K562 (cell line): Measurements from ENCODE around the gene SLC25A11. TPM values are rescaled to one million over a fixed set of nuclear protein-coding genes. Genes with fewer than 3 reads are reported as not detected.
A peak's percentile ranks its signal among the peaks of the same experiment; 100 is the strongest.

ENCODE experiments used
- ATAC-seq: fragments of 200-7000 bp; cut with Tn5 transposase; 3 replicates; pipeline ENCODE4 v1.9.1; 2020; ENCODE audit warnings: moderate library complexity
- BruUV-seq: library from RNA; stranded (reverse); fragments of 400-500 nt; replicated peaks from 2 replicates; lab custom pipeline; 2021; lab: Mats Ljungman, UMichigan
- CTCF ChIA-PET: fragments of 300-600 bp; formaldehyde crosslinking; extraction: SDS; loops from one replicate; lab custom pipeline; 2021; ENCODE audit warnings: low intra/inter-chr PET ratio; lab: Yijun Ruan, JAX
- POLR2A ChIA-PET: fragments of 300-600, 350-650 bp; sonication (Branson Sonifier 250); formaldehyde crosslinking; extraction: SDS; loops from one replicate; lab custom pipeline; 2021; ENCODE audit warnings: antibody characterized with exemption, inconsistent platforms; lab: Yijun Ruan, JAX
- DNase-seq, 4 experiments: peaks; one replicate each; pipeline versions ENCODE4 v3.0.0 to v3.0.0-alpha.2; 2011 to 2018; ENCODE audit warnings: low spot score in 3 of 4, mixed read lengths in 3 of 4; ENCODE audit errors: extremely low read depth in 1 of 4
- FAIRE-seq: peaks from 2 replicates; lab custom pipeline; 2011; peaks lifted over from hg19 to GRCh38; lab: Jason Lieb, UNC
- H2AFZ ChIP-seq: 2 replicates; pipeline ENCODE4 v1.6.0; 2011; ENCODE audit warnings: low read depth, low read length, control low read depth, inconsistent platforms
- H3K27ac ChIP-seq: fragments of 200-600 bp; 3 replicates; pipeline ENCODE4 v1.8.0; 2011; ENCODE audit warnings: low read depth, mild to moderate bottlenecking, control low read depth, inconsistent platforms, low read length, moderate library complexity, mixed read lengths; ENCODE audit errors: extremely low read depth
- H3K27me3 ChIP-seq, 2 experiments: fragments of 300-600 bp in 1 of 2; 2 replicates in 1 of 2; 3 replicates in 1 of 2; pipeline versions ENCODE4 v1.6.0 to v1.8.0; 2011; ENCODE audit warnings: inconsistent platforms in 2 of 2, low read length in 2 of 2, mild to moderate bottlenecking in 1 of 2, mixed read lengths in 1 of 2, moderate library complexity in 1 of 2; ENCODE audit not compliant: control insufficient read depth in 2 of 2, insufficient read depth in 2 of 2
- H3K36me3 ChIP-seq: fragments of 300-600 bp; 3 replicates; pipeline ENCODE4 v1.8.0; 2011; ENCODE audit warnings: mild to moderate bottlenecking, low read length, inconsistent platforms; ENCODE audit not compliant: control insufficient read depth, insufficient read depth
- H3K4me1 ChIP-seq, 2 experiments: fragments of 200-600 bp in 1 of 2; replicated peaks in 1 of 2; 2 replicates in 1 of 2; 3 replicates in 1 of 2; pipeline versions ENCODE4 v1.5.1 to v1.8.0; 2011; ENCODE audit warnings: inconsistent platforms in 2 of 2, low read length in 2 of 2, mild to moderate bottlenecking in 1 of 2, mixed read lengths in 1 of 2, moderate library complexity in 1 of 2; ENCODE audit not compliant: control insufficient read depth in 2 of 2, insufficient read depth in 2 of 2
- H3K4me2 ChIP-seq: 2 replicates; pipeline ENCODE4 v1.6.1; 2011; ENCODE audit warnings: low read length, control low read depth, inconsistent platforms, mixed read lengths; ENCODE audit not compliant: insufficient read depth
- H3K4me3 ChIP-seq: fragments of 200-600 bp; sonication (generic), shearing (Covaris generic); 2 replicates; pipeline ENCODE4 v1.5.1; 2016; ENCODE audit warnings: control low read depth, inconsistent platforms
- H3K79me2 ChIP-seq: fragments of 200-600 bp; 3 replicates; pipeline ENCODE4 v1.8.0; 2011; ENCODE audit warnings: low read length, inconsistent platforms; ENCODE audit not compliant: control insufficient read depth, insufficient read depth
- H3K9ac ChIP-seq, 2 experiments: 2 replicates each; pipeline versions ENCODE4 v1.6.0 to v1.6.1; 2011; ENCODE audit warnings: low read depth in 2 of 2, low read length in 2 of 2, control low read depth in 1 of 2, inconsistent platforms in 1 of 2, mild to moderate bottlenecking in 1 of 2, mixed read lengths in 1 of 2; ENCODE audit not compliant: insufficient read depth in 1 of 2
- H3K9me1 ChIP-seq: one replicate; pipeline ENCODE4 v1.6.0; 2011; ENCODE audit warnings: inconsistent platforms, mild to moderate bottlenecking, low read length, moderate library complexity; ENCODE audit not compliant: control insufficient read depth, insufficient read depth
- H3K9me3 ChIP-seq: replicated peaks from 2 replicates; pipeline ENCODE4 v1.5.1; 2011; ENCODE audit warnings: low read depth, low read length, inconsistent platforms; ENCODE audit not compliant: control insufficient read depth, insufficient read depth
- H4K20me1 ChIP-seq: replicated peaks from 2 replicates; pipeline ENCODE4 v1.6.1; 2011; ENCODE audit warnings: low read length, inconsistent platforms, mixed read lengths; ENCODE audit not compliant: control insufficient read depth, insufficient read depth
- ADNP ChIP-seq: fragments of 200-800 bp; sonication (Bioruptor generic); IDR thresholded peaks from 2 replicates; pipeline ENCODE4 v1.6.1; 2016; ENCODE audit warnings: missing genetic modification characterization, missing compliant biosample characterization
- BRCA1 ChIP-seq, 2 experiments: fragments of 450-650 bp in 1 of 2; sonication (generic) in 1 of 2; formaldehyde crosslinking in 1 of 2; IDR thresholded peaks; 2 replicates each; pipeline versions ENCODE4 v1.5.0 to v1.6.1; 2017 to 2020; ENCODE audit warnings: mild to moderate bottlenecking in 1 of 2, missing genetic modification reagents in 1 of 2
- CBFA2T3 ChIP-seq: fragments of 450-650 bp; IDR thresholded peaks from 2 replicates; pipeline ENCODE4 v1.6.1; 2017
- GABPA ChIP-seq: fragments of 200-800 bp; sonication (Bioruptor generic); conservative IDR thresholded peaks from 2 replicates; pipeline ENCODE4 v1.6.1; 2016; ENCODE audit warnings: low read depth, missing genetic modification characterization, missing compliant biosample characterization
- HDAC6 ChIP-seq: IDR thresholded peaks from 2 replicates; pipeline ENCODE4 v1.6.1; 2012; ENCODE audit warnings: low read depth, mild to moderate bottlenecking, control low read depth, inconsistent platforms, low read length, moderate library complexity
- MAFK ChIP-seq: IDR thresholded peaks from 2 replicates; pipeline ENCODE4 v1.6.1; 2011; ENCODE audit warnings: low read length, improper control_type of control experiment
- NFIC ChIP-seq: fragments of 450-650 bp; IDR thresholded peaks from 2 replicates; pipeline ENCODE4 v1.6.1; 2017; ENCODE audit warnings: mild to moderate bottlenecking, inconsistent platforms
- PCBP1 ChIP-seq: fragments of 200-400 bp; formaldehyde crosslinking; IDR thresholded peaks from 2 replicates; pipeline ENCODE4 v1.6.1; 2018; ENCODE audit warnings: mild to moderate bottlenecking, low read depth, low read length; ENCODE audit not compliant: poor library complexity, severe bottlenecking
- RBFOX2 ChIP-seq: fragments of 200-400 bp; formaldehyde crosslinking; IDR thresholded peaks from 2 replicates; pipeline ENCODE4 v1.6.1; 2017; ENCODE audit warnings: low read depth, mild to moderate bottlenecking, low read length, moderate library complexity
- ZFP1 ChIP-seq: fragments of 450-650 bp; formaldehyde crosslinking; IDR thresholded peaks from 2 replicates; pipeline ENCODE4 v1.4.0; 2020; ENCODE audit warnings: mild to moderate bottlenecking, mixed read lengths
- ZNF121 ChIP-seq: sonication (generic); formaldehyde crosslinking; conservative IDR thresholded peaks from 2 replicates; pipeline ENCODE4 v1.8.0; 2022; ENCODE audit warnings: missing genetic modification reagents
- WGBS: fragments of 100-300 bp; shearing (Covaris generic); methylation state at CpG from one replicate; pipeline ENCODE4 v1.1.6; 2016; ENCODE audit warnings: low coverage, mixed read lengths; ENCODE audit not compliant: insufficient coverage; ENCODE audit errors: missing lambda C conversion rate; 5-methylcytosine and 5-hydroxymethylcytosine counted together
- in situ Hi-C: fragments of 300-500 bp; cut with MboI; formaldehyde crosslinking; loops from 4 replicates; pipeline ENCODE4 v1.15.0; 2018; ENCODE audit warnings: inconsistent platforms, mixed read lengths
- intact Hi-C: fragments of 100-400 bp; cut with micrococcal nuclease; formaldehyde crosslinking; loops from 2 replicates; pipeline ENCODE4 v1.14.2; 2022
- polyA plus RNA-seq, 8 experiments: library from polyadenylated mRNA; depleted of rRNA in 4 of 8; stranded (reverse) in 5 of 8; unstranded in 3 of 8; fragments of >200 nt; fragmentation: Nextera tagmentation in 2 of 8; fragmentation: Illumina TruSeq in 1 of 8; extraction: Ambion mirVana in 2 of 8; extraction: Trizol in 1 of 8; gene quantifications; 2 replicates each; pipeline versions ENCODE4 v1.2.1 to v1.2.3, GENCODE V29; 2011 to 2014; ENCODE audit warnings: inconsistent platforms in 1 of 8, missing spikeins in 1 of 8
- total RNA-seq, 7 experiments: library from RNA; depleted of rRNA in 6 of 7; stranded (reverse); fragments of >200 nt in 6 of 7; fragmentation: Illumina TruSeq in 2 of 7; extraction: Trizol in 2 of 7; gene quantifications; 2 replicates each; pipeline versions ENCODE4 v1.2.1 to v1.2.3, GENCODE V29; 2011 to 2021; ENCODE audit warnings: low replicate concordance in 1 of 7
- TF ChIP-seq, protein P1 (sequence below): sonication (generic); formaldehyde crosslinking; IDR thresholded peaks from 2 replicates; pipeline ENCODE4 v1.8.1; 2023; ENCODE audit warnings: mild to moderate bottlenecking, missing genetic modification reagents
- TF ChIP-seq, protein P2 (sequence below): sonication (generic); formaldehyde crosslinking; IDR thresholded peaks from 2 replicates; pipeline ENCODE4 v1.8.0; 2022; ENCODE audit warnings: mild to moderate bottlenecking, missing genetic modification reagents
- TF ChIP-seq, protein P3 (sequence below), 3 experiments: IDR thresholded peaks in 2 of 3; conservative IDR thresholded peaks in 1 of 3; 2 replicates each; pipeline ENCODE4 v1.5.1; 2011 to 2012; ENCODE audit warnings: low read length in 3 of 3, mild to moderate bottlenecking in 3 of 3, control low read depth in 2 of 3, improper control_type of control experiment in 1 of 3, inconsistent platforms in 1 of 3, low read depth in 1 of 3, mixed read lengths in 1 of 3, moderate library complexity in 1 of 3; ENCODE audit not compliant: insufficient read depth in 2 of 3
- TF ChIP-seq, protein P4 (sequence below): sonication (generic); formaldehyde crosslinking; IDR thresholded peaks from 2 replicates; pipeline ENCODE4 v1.8.0; 2022; ENCODE audit warnings: missing genetic modification reagents, mild to moderate bottlenecking, moderate library complexity, borderline replicate concordance

The SLC25A11 gene
- total and polyA plus RNA-seq, 9 of the 15 experiments (the other 6 are each of a cell fraction or from before 2014, with no cell fraction given), result 3.1 to 56.7 (median 32.9) TPM

DNA sequence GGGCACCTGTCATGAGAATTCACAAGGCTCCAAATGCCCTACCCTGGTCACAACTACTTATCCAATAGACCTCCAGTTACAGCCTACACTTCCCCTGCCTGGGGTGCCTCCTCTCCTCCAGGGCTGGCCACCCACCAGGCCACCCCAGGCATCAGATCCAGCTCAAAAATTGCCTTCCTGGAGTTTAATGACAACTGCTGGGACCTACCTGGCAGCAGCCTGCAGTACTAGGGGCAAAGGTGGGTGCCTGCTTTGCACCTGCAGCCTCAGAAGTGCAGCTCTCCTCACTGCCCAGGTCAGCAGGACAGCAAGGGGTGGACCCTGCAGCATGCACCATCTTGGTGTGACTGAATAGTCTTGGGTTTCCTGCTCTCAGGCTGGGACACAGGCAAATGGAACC, 4.2 kb downstream of the SLC25A11 start (continued):
- TF ChIP-seq MAFK, result no peak
- no peak for TF ChIP-seq PCBP1
- TF ChIP-seq HDAC6, result no peak
- TF ChIP-seq, protein P1, sequence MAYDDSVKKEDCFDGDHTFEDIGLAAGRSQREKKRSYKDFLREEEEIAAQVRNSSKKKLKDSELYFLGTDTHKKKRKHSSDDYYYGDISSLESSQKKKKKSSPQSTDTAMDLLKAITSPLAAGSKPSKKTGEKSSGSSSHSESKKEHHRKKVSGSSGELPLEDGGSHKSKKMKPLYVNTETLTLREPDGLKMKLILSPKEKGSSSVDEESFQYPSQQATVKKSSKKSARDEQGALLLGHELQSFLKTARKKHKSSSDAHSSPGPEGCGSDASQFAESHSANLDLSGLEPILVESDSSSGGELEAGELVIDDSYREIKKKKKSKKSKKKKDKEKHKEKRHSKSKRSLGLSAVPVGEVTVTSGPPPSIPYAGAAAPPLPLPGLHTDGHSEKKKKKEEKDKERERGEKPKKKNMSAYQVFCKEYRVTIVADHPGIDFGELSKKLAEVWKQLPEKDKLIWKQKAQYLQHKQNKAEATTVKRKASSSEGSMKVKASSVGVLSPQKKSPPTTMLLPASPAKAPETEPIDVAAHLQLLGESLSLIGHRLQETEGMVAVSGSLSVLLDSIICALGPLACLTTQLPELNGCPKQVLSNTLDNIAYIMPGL (CRISPR knock-in tag), result no peak
- no peak for TF ChIP-seq CBFA2T3
- TF ChIP-seq, protein P2, sequence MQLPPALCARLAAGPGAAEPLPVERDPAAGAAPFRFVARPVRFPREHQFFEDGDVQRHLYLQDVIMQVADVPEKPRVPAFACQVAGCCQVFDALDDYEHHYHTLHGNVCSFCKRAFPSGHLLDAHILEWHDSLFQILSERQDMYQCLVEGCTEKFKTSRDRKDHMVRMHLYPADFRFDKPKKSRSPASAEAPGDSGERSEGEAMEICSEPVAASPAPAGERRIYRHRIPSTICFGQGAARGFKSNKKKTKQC (CRISPR knock-in tag), result no peak

DNA sequence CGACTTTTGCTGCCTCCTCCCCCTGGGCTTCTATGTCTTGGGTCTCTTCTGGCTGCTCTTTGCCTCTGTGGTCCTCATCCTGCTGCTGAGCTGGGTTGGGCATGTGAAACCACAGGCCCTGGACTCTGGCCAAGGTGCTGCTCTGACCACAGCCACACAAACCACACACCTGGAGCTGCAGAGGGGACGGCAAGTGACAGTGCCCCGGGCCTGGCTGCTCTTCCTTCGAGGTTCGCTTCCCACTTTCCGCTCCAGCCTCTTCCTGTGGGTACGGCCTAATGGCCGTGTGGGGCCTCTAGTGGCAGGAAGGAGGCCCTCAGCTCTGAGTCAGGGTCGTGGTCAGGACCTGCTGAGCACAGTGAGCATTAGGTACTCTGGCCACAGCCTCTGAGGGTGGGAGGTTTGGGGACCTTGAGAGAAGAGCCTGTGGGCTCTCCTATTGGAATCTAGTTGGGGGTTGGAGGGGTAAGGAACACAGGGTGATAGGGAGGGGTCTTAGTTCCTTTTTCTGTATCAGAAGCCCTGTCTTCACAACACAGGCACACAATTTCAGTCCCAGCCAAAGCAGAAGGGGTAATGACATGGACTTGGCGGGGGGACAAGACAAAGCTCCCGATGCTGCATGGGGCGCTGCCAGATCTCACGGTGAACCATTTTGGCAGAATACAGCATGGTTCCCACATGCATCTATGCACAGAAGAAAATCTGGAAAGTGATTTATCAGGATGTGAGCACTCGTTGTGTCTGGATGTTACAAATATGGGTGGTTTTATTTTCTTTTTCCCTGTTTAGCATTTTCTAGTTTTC, 5.5 kb downstream of the SLC25A11 start:
- Histone ChIP-seq H3K4me2 (peak overlapping the region; percentile 18; the same call in 1 of the 2 replicates), H3K27me3 (no peaks in the 10 kb centered on the region), H3K4me3 (no peak overlapping the region), H3K4me1 (peaks cover 10 to 29% of the 10 kb centered on the region in 2 experiments; a peak in 4 of 5 replicates), H3K9ac (peak overlapping the region in 1 of 2 experiments; percentile 80; a peak in 2 of 4 replicates), H3K27ac (no peak overlapping the region), H3K9me1 (no peaks in the 10 kb centered on the region), H4K20me1 (no peaks in the 10 kb centered on the region), H3K79me2 (peaks cover 16% of the 10 kb centered on the region), H3K36me3 (peaks cover 26% of the 10 kb centered on the region), H3K9me3 (no peaks in the 10 kb centered on the region), H2AFZ (no peak overlapping the region)
- ATAC-seq (peak; percentile 85), FAIRE-seq (peak; percentile 58), DNase-seq (peak; percentile 28 to 55 (median 35))
- no TSS peak for BruUV-seq
- intact Hi-C loops (no loop called here), in situ Hi-C loops (no loop called here)
- WGBS, result 23% methylated on average over 8 of the region's 14 CpGs
- ChIA-PET POLR2A (interaction anchor here (0.6 to 2.1 kb wide), 6 partner anchors 8 to 33 kb away, joined by 3 to 7 read pairs (median 4); partner anchors contain the start of gene SPAG7), CTCF (no interaction called here)
- TF ChIP-seq, protein P3, sequence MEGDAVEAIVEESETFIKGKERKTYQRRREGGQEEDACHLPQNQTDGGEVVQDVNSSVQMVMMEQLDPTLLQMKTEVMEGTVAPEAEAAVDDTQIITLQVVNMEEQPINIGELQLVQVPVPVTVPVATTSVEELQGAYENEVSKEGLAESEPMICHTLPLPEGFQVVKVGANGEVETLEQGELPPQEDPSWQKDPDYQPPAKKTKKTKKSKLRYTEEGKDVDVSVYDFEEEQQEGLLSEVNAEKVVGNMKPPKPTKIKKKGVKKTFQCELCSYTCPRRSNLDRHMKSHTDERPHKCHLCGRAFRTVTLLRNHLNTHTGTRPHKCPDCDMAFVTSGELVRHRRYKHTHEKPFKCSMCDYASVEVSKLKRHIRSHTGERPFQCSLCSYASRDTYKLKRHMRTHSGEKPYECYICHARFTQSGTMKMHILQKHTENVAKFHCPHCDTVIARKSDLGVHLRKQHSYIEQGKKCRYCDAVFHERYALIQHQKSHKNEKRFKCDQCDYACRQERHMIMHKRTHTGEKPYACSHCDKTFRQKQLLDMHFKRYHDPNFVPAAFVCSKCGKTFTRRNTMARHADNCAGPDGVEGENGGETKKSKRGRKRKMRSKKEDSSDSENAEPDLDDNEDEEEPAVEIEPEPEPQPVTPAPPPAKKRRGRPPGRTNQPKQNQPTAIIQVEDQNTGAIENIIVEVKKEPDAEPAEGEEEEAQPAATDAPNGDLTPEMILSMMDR (IDR thresholded peaks at IDR 0.05 in 2 of 3, conservative IDR thresholded peaks at IDR 0.05 in 1 of 3; ENCODE audit: insufficient read depth in 2 of 3, low read depth in 1 of 3, low read length in 3 of 3), result peak; percentile 41 to 46 (median 45); a peak in 5 of 6 replicates
- peak; percentile 54 for TF ChIP-seq RBFOX2
- no peak for TF ChIP-seq BRCA1 (IDR thresholded peaks at IDR 0.05)
- TF ChIP-seq BRCA1 (CRISPR knock-in tag; IDR thresholded peaks at IDR 0.05), result no peak
- no peak for TF ChIP-seq ZNF121 (CRISPR knock-in tag)
- peak; percentile 64 for TF ChIP-seq NFIC
- TF ChIP-seq ZFP1 (CRISPR knock-in tag), result no peak
- TF ChIP-seq GABPA (tag), result peak; percentile 47; the same call in 1 of the 2 replicates
- TF ChIP-seq, protein P4, sequence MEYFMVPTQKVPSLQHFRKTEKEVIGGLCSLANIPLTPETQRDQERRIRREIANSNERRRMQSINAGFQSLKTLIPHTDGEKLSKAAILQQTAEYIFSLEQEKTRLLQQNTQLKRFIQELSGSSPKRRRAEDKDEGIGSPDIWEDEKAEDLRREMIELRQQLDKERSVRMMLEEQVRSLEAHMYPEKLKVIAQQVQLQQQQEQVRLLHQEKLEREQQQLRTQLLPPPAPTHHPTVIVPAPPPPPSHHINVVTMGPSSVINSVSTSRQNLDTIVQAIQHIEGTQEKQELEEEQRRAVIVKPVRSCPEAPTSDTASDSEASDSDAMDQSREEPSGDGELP, result peak; percentile 39; the same call in 1 of the 2 replicates
- no peak for TF ChIP-seq ADNP (tag)
